OCI-LY1 (cell line): ENCODE results near the gene CFAP58.

ENCODE experiments used
- H2AFZ ChIP-seq: fragments of 200-600 bp; sonication (generic), shearing (Covaris generic); 2 replicates; pipeline ENCODE4 v1.6.0; 2014; ENCODE audit warnings: antibody characterized with exemption, mild to moderate bottlenecking, low read length
- H3F3A ChIP-seq: fragments of 200-600 bp; sonication (generic), shearing (Covaris generic); 2 replicates; pipeline ENCODE4 v1.6.0; 2014; ENCODE audit warnings: mild to moderate bottlenecking, antibody characterized with exemption, low read length, moderate library complexity; ENCODE audit not compliant: insufficient read depth
- H3K27ac ChIP-seq: fragments of 200-600 bp; sonication (generic); 2 replicates; pipeline ENCODE4 v1.5.1; 2014; ENCODE audit warnings: low read length, mixed run types, mild to moderate bottlenecking, low read depth; ENCODE audit not compliant: poor library complexity, severe bottlenecking
- H3K27me3 ChIP-seq: fragments of 200-600 bp; sonication (generic); 2 replicates; pipeline ENCODE4 v1.6.0; 2014; ENCODE audit warnings: antibody characterized with exemption, mild to moderate bottlenecking, low read length, moderate library complexity; ENCODE audit not compliant: insufficient read depth
- H3K36me3 ChIP-seq: fragments of 200-600 bp; sonication (generic); 2 replicates; pipeline ENCODE4 v1.6.1; 2014; ENCODE audit warnings: mild to moderate bottlenecking, antibody characterized with exemption, low read length, moderate library complexity, mixed read lengths; ENCODE audit not compliant: insufficient read depth
- H3K4me1 ChIP-seq: fragments of 200-600 bp; sonication (generic); 2 replicates; pipeline ENCODE4 v1.5.1; 2014; ENCODE audit warnings: mild to moderate bottlenecking, low read length, moderate library complexity; ENCODE audit not compliant: insufficient read depth, severe bottlenecking
- H3K4me2 ChIP-seq: fragments of 200-600 bp; sonication (generic), shearing (Covaris generic); 2 replicates; pipeline ENCODE4 v1.6.1; 2014; ENCODE audit warnings: low read length
- H3K4me3 ChIP-seq: fragments of 200-600 bp; sonication (generic); 2 replicates; pipeline ENCODE4 v1.5.1; 2014; ENCODE audit warnings: low read length, low read depth, mild to moderate bottlenecking, mixed read lengths; ENCODE audit not compliant: poor library complexity, severe bottlenecking
- H3K79me2 ChIP-seq: fragments of 200-600 bp; shearing (Covaris generic); 2 replicates; pipeline ENCODE4 v1.6.1; 2016; ENCODE audit warnings: mixed run types, low read length, mixed read lengths; ENCODE audit not compliant: insufficient read depth
- H3K9ac ChIP-seq: fragments of 200-600 bp; sonication (generic), shearing (Covaris generic); 2 replicates; pipeline ENCODE4 v1.6.1; 2014; ENCODE audit warnings: mild to moderate bottlenecking, low read length, mixed read lengths
- H3K9me2 ChIP-seq: fragments of 200-600 bp; sonication (generic), shearing (Covaris generic); 2 replicates; pipeline ENCODE4 v1.6.1; 2014; ENCODE audit warnings: low read depth, mild to moderate bottlenecking, low read length, mixed read lengths
- H3K9me3 ChIP-seq: fragments of 200-600 bp; shearing (Covaris generic); 2 replicates; pipeline ENCODE4 v1.6.1; 2014; ENCODE audit warnings: low read length, mixed read lengths
- H4K20me1 ChIP-seq: fragments of 200-600 bp; sonication (generic), shearing (Covaris generic); 2 replicates; pipeline ENCODE4 v1.6.0; 2016; ENCODE audit warnings: mild to moderate bottlenecking, low read length; ENCODE audit not compliant: insufficient read depth
- CTCF ChIP-seq: fragments of 200-600 bp; sonication (generic), shearing (Covaris generic); IDR thresholded peaks from 2 replicates; pipeline ENCODE4 v1.5.1; 2017; ENCODE audit warnings: mild to moderate bottlenecking, antibody characterized with exemption, low read length, moderate library complexity, mixed read lengths
- EZH2 ChIP-seq: fragments of 200-600 bp; sonication (generic), shearing (Covaris generic); IDR thresholded peaks from 2 replicates; pipeline ENCODE4 v1.8.0; 2017; ENCODE audit warnings: borderline replicate concordance, mixed run types, mild to moderate bottlenecking, antibody characterized with exemption, low read length, moderate library complexity, mixed read lengths

The CFAP58 gene

GRCh38 chr10:104317726-104318299 is 35.8 kb upstream of the CFAP58 start:
- no peaks in the 10 kb centered on the region for H3K79me2 ChIP-seq

GRCh38 chr10:104318326-104318725 is 35.3 kb upstream of the CFAP58 start:
- peaks cover 5% of the 10 kb centered on the region; the same call in 1 of the 2 replicates for H3K36me3 ChIP-seq
- no peak overlapping the region for H3K4me3 ChIP-seq
- H3K27ac ChIP-seq = no peak overlapping the region
- peaks cover 24% of the 10 kb centered on the region for H3K4me1 ChIP-seq
- TF ChIP-seq EZH2 (no peak), CTCF (no peak)
- H3F3A ChIP-seq = no peaks in the 10 kb centered on the region
- no peaks in the 10 kb centered on the region for H3K79me2 ChIP-seq
- H4K20me1 ChIP-seq = no peaks in the 10 kb centered on the region
- no peaks in the 10 kb centered on the region for H3K9me2 ChIP-seq
- no peak overlapping the region for H3K4me2 ChIP-seq
- H3K27me3 ChIP-seq = no peaks in the 10 kb centered on the region
- no peaks in the 10 kb centered on the region for H3K9me3 ChIP-seq
- H2AFZ ChIP-seq = no peak overlapping the region
- H3K9ac ChIP-seq = no peak overlapping the region

More at GRCh38 chr10:104317726-104318299, 35.8 kb upstream of the CFAP58 start:
- Histone ChIP-seq H3K9ac (no peak overlapping the region), H3F3A (no peaks in the 10 kb centered on the region), H3K27me3 (no peaks in the 10 kb centered on the region), H3K4me1 (peaks cover 22% of the 10 kb centered on the region), H4K20me1 (no peaks in the 10 kb centered on the region), H2AFZ (no peak overlapping the region), H3K36me3 (peaks cover 5% of the 10 kb centered on the region; the same call in 1 of the 2 replicates), H3K9me3 (no peaks in the 10 kb centered on the region), H3K9me2 (no peaks in the 10 kb centered on the region), H3K4me3 (no peak overlapping the region), H3K4me2 (no peak overlapping the region; the same call in 1 of the 2 replicates), H3K27ac (no peak overlapping the region)
- TF ChIP-seq EZH2 = no peak
- peak; percentile 25; the same call in 1 of the 2 replicates for TF ChIP-seq CTCF

- no peak for TF ChIP-seq CTCF
- TF ChIP-seq EZH2 = no peak
- Histone ChIP-seq H3K79me2 (no peaks in the 10 kb centered on the region), H3K27me3 (no peaks in the 10 kb centered on the region), H3K9me2 (no peaks in the 10 kb centered on the region), H2AFZ (no peak overlapping the region), H3K9me3 (no peaks in the 10 kb centered on the region), H3F3A (no peaks in the 10 kb centered on the region), H3K9ac (no peak overlapping the region), H4K20me1 (no peaks in the 10 kb centered on the region), H3K36me3 (peaks cover under 1% of the 10 kb centered on the region; the same call in 1 of the 2 replicates), H3K4me3 (no peak overlapping the region), H3K27ac (no peak overlapping the region), H3K4me2 (no peak overlapping the region), H3K4me1 (peaks cover 26% of the 10 kb centered on the region)
Measured at GRCh38 chr10:104318810-104319741, 34.6 kb upstream of the CFAP58 start.
